ENCODE measurements around the gene NCOA1.

NCOA1 gene

GRCh38 chr2:24659862-24660261 lies 168.8 kb downstream of the NCOA1 start:
- Histone ChIP-seq H3K27me3 (ENCODE audit: insufficient read depth, low read length, poor library complexity) (no peaks in the 10 kb centered on the region), H3K36me3 (ENCODE audit: insufficient read depth, low read length) (peaks cover 11% of the 10 kb centered on the region; the same call in 1 of the 2 replicates), H3K9me3 (ENCODE audit: insufficient read depth, low read length, severe bottlenecking) (no peaks in the 10 kb centered on the region), H3K9ac (ENCODE audit: low read depth, low read length) (no peak overlapping the region), H3K4me1 (ENCODE audit: insufficient read depth, low read length) (no peaks in the 10 kb centered on the region), H4K20me1 (ENCODE audit: insufficient read depth, low read length) (no peaks in the 10 kb centered on the region), H3K27ac (ENCODE audit: low read length) (no peak overlapping the region), H3K4me3 (ENCODE audit: low read depth in 1 of 2, low read length in 2 of 2) (no peak overlapping the region), H3K79me2 (ENCODE audit: insufficient read depth, low read length) (no peaks in the 10 kb centered on the region), H3K4me2 (ENCODE audit: insufficient read depth, low read length) (no peak overlapping the region), H2AFZ (ENCODE audit: low read depth, low read length) (no peak overlapping the region)
- no peak for TF ChIP-seq EZH2 (IDR thresholded peaks at IDR 0.05; ENCODE audit: borderline replicate concordance, low read depth, low read length, severe bottlenecking)
- TF ChIP-seq CTCF (IDR thresholded peaks at IDR 0.05; ENCODE audit: borderline replicate concordance, extremely low read depth, low read length, poor library complexity, severe bottlenecking): no peak
- no peak for ATAC-seq (ENCODE audit: insufficient read depth, low read depth)
- DNase-seq: no peak

GRCh38 chr2:24667542-24667941 lies 176.5 kb downstream of the NCOA1 start:
- Histone ChIP-seq H3K27me3 (ENCODE audit: insufficient read depth, low read length, poor library complexity) (no peaks in the 10 kb centered on the region), H3K36me3 (ENCODE audit: insufficient read depth, low read length) (no peaks in the 10 kb centered on the region), H3K9ac (ENCODE audit: low read depth, low read length) (no peak overlapping the region), H3K4me2 (ENCODE audit: insufficient read depth, low read length) (no peak overlapping the region), H2AFZ (ENCODE audit: low read depth, low read length) (no peak overlapping the region), H3K4me3 (ENCODE audit: low read depth in 1 of 2, low read length in 2 of 2) (no peak overlapping the region), H3K9me3 (ENCODE audit: insufficient read depth, low read length, severe bottlenecking) (no peaks in the 10 kb centered on the region), H3K4me1 (ENCODE audit: insufficient read depth, low read length) (no peaks in the 10 kb centered on the region), H3K79me2 (ENCODE audit: insufficient read depth, low read length) (no peaks in the 10 kb centered on the region), H3K27ac (ENCODE audit: low read length) (no peak overlapping the region), H4K20me1 (ENCODE audit: insufficient read depth, low read length) (no peaks in the 10 kb centered on the region)
- ATAC-seq (ENCODE audit: insufficient read depth, low read depth) (no peak), DNase-seq (no peak)
- no peak for TF ChIP-seq CTCF (IDR thresholded peaks at IDR 0.05; ENCODE audit: borderline replicate concordance, extremely low read depth, low read length, poor library complexity, severe bottlenecking)
- TF ChIP-seq EZH2 (IDR thresholded peaks at IDR 0.05; ENCODE audit: borderline replicate concordance, low read depth, low read length, severe bottlenecking): no peak

GRCh38 chr2:24671230-24671629 lies 180.2 kb downstream of the NCOA1 start:
- DNase-seq (no peak), ATAC-seq (ENCODE audit: insufficient read depth, low read depth) (no peak)
- Histone ChIP-seq H3K27ac (ENCODE audit: low read length) (no peak overlapping the region), H4K20me1 (ENCODE audit: insufficient read depth, low read length) (no peaks in the 10 kb centered on the region), H3K4me3 (ENCODE audit: low read depth in 1 of 2, low read length in 2 of 2) (no peak overlapping the region), H3K9me3 (ENCODE audit: insufficient read depth, low read length, severe bottlenecking) (no peaks in the 10 kb centered on the region), H3K4me2 (ENCODE audit: insufficient read depth, low read length) (no peak overlapping the region), H3K79me2 (ENCODE audit: insufficient read depth, low read length) (no peaks in the 10 kb centered on the region), H2AFZ (ENCODE audit: low read depth, low read length) (no peak overlapping the region), H3K36me3 (ENCODE audit: insufficient read depth, low read length) (peaks cover 5% of the 10 kb centered on the region; the same call in 1 of the 2 replicates), H3K27me3 (ENCODE audit: insufficient read depth, low read length, poor library complexity) (no peaks in the 10 kb centered on the region), H3K4me1 (ENCODE audit: insufficient read depth, low read length) (no peaks in the 10 kb centered on the region), H3K9ac (ENCODE audit: low read depth, low read length) (no peak overlapping the region)
- TF ChIP-seq EZH2 (IDR thresholded peaks at IDR 0.05; ENCODE audit: borderline replicate concordance, low read depth, low read length, severe bottlenecking) (no peak), CTCF (IDR thresholded peaks at IDR 0.05; ENCODE audit: borderline replicate concordance, extremely low read depth, low read length, poor library complexity, severe bottlenecking) (no peak)

GRCh38 chr2:24672589-24672988 lies 181.5 kb downstream of the NCOA1 start:
- no peak for ATAC-seq (ENCODE audit: insufficient read depth, low read depth)
- H3K9me3 ChIP-seq (ENCODE audit: insufficient read depth, low read length, severe bottlenecking): no peaks in the 10 kb centered on the region

More at GRCh38 chr2:24672589-24672988, 181.5 kb downstream of the NCOA1 start:
- Histone ChIP-seq H3K4me3 (ENCODE audit: low read depth in 1 of 2, low read length in 2 of 2) (no peak overlapping the region), H2AFZ (ENCODE audit: low read depth, low read length) (no peak overlapping the region), H3K9ac (ENCODE audit: low read depth, low read length) (no peak overlapping the region), H4K20me1 (ENCODE audit: insufficient read depth, low read length) (no peaks in the 10 kb centered on the region), H3K27me3 (ENCODE audit: insufficient read depth, low read length, poor library complexity) (no peaks in the 10 kb centered on the region), H3K4me2 (ENCODE audit: insufficient read depth, low read length) (no peak overlapping the region), H3K27ac (ENCODE audit: low read length) (no peak overlapping the region), H3K79me2 (ENCODE audit: insufficient read depth, low read length) (no peaks in the 10 kb centered on the region), H3K4me1 (ENCODE audit: insufficient read depth, low read length) (no peaks in the 10 kb centered on the region), H3K36me3 (ENCODE audit: insufficient read depth, low read length) (peaks cover 7% of the 10 kb centered on the region; the same call in 1 of the 2 replicates)
- TF ChIP-seq EZH2 (IDR thresholded peaks at IDR 0.05; ENCODE audit: borderline replicate concordance, low read depth, low read length, severe bottlenecking): no peak
- TF ChIP-seq CTCF (IDR thresholded peaks at IDR 0.05; ENCODE audit: borderline replicate concordance, extremely low read depth, low read length, poor library complexity, severe bottlenecking): no peak
- DNase-seq: no peak
